GM12892 (cell line): ENCODE measurements around the gene NKAIN2.
"Not testable (repeated sequence)": the region's sequence is repeated elsewhere in the genome, so short reads cannot be mapped to it uniquely, and the experiment has no call there.

ENCODE experiments used
- DNase-seq: peaks from one replicate; pipeline ENCODE4 v3.0.0; 2011; ENCODE audit not compliant: insufficient read length
- FAIRE-seq: peaks from 2 replicates; lab custom pipeline; 2011; peaks lifted over from hg19 to GRCh38; lab: Jason Lieb, UNC
- POLR2A ChIP-seq: IDR thresholded peaks from 2 replicates; pipeline ENCODE4 v1.6.1; 2011; ENCODE audit warnings: low read depth, low read length, control low read depth
- POLR2AphosphoS5 ChIP-seq: IDR thresholded peaks from 2 replicates; pipeline ENCODE4 v1.6.1; 2011; ENCODE audit warnings: low read depth, low read length, control low read depth
- TAF1 ChIP-seq: IDR thresholded peaks from 2 replicates; pipeline ENCODE4 v1.6.1; 2011; ENCODE audit warnings: low read depth, mild to moderate bottlenecking, control low read depth, low read length, borderline replicate concordance

The NKAIN2 gene

GRCh38 chr6:124714728-124715127, 911.1 kb downstream of the NKAIN2 start:
- FAIRE-seq (no peak), DNase-seq (no peak)

DNA sequence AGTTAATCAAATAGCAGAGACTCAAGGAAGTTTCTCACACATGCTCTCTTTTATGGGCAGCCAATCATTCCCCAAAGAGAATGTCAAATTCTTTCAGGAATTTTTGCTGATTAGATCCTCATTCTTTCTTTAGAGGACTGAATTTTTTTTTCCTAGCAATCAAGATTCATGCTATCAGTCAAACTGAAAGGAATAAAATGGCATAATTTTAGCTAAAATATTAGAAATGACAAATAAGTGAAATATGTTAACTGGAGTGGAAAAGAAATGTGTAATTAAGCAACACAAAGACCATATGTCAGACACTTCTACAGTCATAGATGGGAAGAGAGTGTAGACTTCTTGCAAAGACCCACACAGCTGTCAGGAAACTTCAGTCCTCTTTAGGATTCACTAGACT, 916.2 kb downstream of the NKAIN2 start:
- FAIRE-seq = no peak
- TF ChIP-seq POLR2A (no peak), TAF1 (no peak), POLR2AphosphoS5 (no peak)
- no peak for DNase-seq

More at GRCh38 chr6:124714728-124715127, 911.1 kb downstream of the NKAIN2 start:
- TF ChIP-seq TAF1 = no peak

DNA sequence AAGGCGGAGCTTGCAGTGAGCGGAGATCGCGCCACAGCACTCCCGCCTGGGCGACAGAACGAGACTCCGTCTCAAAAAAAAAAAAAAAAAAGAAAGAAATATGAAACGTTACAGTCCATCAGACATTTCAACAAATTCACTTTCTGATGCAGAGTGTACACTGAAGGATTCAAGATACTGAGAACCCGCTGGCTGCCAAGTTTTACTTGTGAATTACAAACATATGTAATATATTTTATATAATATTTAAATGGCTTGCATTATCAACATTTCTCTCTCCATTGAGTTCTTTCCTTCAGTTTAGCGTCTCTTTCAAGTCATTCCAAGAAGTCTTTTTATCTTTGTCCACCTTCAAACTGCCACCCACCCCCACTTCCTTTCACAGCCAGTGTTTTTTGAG, 917.7 kb downstream of the NKAIN2 start:
- DNase-seq (no peak), FAIRE-seq (no peak)
- TF ChIP-seq POLR2AphosphoS5 (no peak), POLR2A (no peak), TAF1 (no peak)

DNA sequence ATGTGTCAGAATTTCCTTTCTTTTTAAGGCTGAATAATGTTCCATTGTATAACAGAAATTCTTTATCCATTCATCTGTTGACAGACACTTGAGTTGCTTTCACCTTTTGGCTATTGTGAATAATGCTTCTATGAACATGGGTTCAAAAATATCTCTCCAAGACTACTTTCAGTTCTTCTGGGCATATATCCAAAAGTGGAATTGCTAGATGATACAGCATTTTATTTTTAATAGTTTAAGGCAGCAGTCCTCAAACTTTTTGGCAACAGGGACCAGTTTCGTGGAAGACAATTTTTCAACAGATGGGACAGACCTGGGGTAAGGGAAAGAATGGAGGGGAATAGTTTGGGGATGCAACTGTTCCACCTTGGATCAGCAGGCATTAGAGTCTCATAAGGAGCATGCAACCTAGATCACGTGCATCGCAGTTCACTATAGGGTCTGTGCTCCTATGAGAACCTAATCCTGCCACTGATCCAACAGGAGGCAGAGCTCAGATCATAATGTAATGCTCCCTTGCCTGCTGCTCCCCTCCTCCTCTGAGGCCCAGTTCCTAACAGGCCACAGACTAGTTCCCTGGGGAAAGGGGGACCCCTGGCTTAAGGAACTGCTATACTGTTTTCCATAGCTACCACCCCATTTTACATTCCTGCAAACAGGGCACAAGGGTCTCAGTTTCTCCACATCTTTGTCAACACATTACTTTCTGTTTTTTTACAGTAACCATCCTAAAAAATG, 918.6 kb downstream of the NKAIN2 start:
- DNase-seq (no peak), FAIRE-seq (no peak)

DNA sequence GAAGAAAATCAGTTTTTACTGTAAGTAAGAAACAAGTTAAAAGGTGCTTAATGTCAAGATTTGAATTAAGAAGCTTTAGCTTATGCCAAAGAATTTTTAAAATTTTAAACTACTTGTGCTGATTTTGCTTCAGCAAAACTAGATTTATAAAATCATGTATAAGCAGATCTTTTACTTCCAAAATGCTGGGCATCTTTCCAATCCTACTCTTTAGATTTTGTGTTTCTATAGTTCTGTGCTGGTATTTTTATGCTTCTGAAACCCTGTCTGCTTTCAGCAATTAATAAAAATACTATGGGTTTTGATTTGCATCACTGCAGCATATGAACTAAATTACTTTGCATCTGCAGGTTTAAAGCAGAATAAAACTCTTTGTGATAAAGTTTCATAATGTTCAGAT, 920.0 kb downstream of the NKAIN2 start:
- no peak for TF ChIP-seq POLR2A
- no peak for TF ChIP-seq POLR2AphosphoS5
- TF ChIP-seq TAF1 = no peak
- FAIRE-seq (no peak), DNase-seq (no peak)

More for the DNA sequence above, 918.6 kb downstream of the NKAIN2 start:
- no peak for TF ChIP-seq TAF1

DNA sequence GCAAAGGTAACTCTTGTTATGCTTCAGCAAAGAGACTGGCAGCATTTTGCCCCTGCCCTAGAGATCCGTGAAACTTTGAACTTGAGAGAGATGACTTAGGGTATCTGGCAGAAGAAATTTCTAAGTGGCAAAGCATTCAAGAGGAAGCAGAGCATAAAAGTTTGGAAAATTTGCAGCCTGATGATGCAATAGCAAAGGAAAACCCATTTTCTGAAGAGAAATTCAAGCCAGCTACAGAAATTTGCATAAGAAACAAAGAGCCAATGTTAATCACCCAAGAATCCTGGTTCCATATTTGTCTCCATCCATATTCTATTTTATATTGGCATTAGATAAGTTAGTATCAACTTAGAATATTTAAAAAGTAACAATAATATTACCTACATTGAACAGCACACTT, 934.1 kb downstream of the NKAIN2 start:
- DNase-seq, FAIRE-seq: not testable (repeated sequence)

DNA sequence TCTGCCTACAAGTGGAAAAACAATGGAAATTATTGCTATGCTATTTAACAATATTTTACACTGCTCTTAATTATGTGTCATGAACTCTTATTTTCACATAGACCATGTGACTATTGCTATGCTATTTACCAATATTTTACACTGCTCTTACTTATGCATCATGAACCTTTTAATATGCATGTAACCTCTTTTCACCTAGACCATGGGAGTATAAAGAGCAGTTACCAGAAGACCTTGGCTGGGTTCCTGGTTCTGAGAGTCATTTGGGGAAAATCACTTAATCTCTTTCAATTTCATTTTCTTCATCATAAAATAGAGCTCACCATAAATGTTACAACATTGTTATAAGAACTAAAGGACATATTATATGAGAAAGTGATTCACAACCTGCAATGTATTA, 934.8 kb downstream of the NKAIN2 start:
- DNase-seq (no peak), FAIRE-seq (no peak)
- TF ChIP-seq POLR2AphosphoS5 (no peak), TAF1 (no peak), POLR2A (no peak)

DNA sequence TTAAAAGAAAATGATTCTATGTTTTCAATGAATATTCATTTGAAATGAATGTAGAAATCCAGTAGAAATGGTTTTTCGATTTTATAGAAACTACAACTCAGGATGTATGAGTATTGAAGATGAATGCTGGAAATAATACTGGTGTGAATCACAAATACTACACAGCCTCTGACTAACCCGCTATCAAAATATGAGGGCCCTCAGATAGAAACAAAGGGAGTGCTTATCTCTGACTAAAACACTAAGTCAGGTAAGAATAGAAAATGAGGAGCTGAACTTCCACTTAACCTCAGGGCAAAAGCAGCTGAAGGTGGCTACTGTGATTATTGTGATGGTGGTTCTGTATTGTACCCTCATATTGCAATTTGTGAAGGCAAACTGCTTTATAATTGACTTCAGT, 937.7 kb downstream of the NKAIN2 start:
- FAIRE-seq (no peak), DNase-seq (no peak)
- TF ChIP-seq TAF1 (no peak), POLR2AphosphoS5 (no peak), POLR2A (no peak)

GRCh38 chr6:124742971-124743370, 939.3 kb downstream of the NKAIN2 start:
- FAIRE-seq (no peak), DNase-seq (no peak)
- no peak for TF ChIP-seq POLR2A
- no peak for TF ChIP-seq POLR2AphosphoS5
- TF ChIP-seq TAF1 = no peak

- FAIRE-seq = no peak
- no peak for TF ChIP-seq TAF1
- TF ChIP-seq POLR2A = no peak
- TF ChIP-seq POLR2AphosphoS5 = no peak
Observed at GRCh38 chr6:124743420-124743819, 939.8 kb downstream of the NKAIN2 start.

DNA sequence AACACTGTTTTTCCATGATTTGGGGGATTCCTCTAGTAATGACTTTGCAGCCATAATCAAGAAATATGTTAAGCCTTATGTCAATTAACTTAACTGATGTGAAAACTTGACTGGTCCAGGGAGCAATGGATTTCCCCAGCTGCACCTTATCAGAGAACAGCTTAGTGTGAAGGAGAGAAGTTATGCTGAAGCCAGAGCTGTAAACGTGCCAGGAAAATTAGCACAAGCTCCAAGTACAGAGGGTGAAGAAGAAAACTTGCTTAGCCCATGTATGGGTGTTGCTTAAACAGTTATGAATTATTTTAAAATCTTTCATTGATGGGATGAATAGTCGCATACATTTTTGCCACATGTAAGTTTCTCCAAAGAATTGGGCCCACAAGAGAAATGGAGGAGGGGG, 943.7 kb downstream of the NKAIN2 start:
- FAIRE-seq (no peak), DNase-seq (no peak)
- TF ChIP-seq POLR2AphosphoS5 (no peak), TAF1 (no peak), POLR2A (no peak)

More at GRCh38 chr6:124743420-124743819, 939.8 kb downstream of the NKAIN2 start:
- DNase-seq = no peak

DNA sequence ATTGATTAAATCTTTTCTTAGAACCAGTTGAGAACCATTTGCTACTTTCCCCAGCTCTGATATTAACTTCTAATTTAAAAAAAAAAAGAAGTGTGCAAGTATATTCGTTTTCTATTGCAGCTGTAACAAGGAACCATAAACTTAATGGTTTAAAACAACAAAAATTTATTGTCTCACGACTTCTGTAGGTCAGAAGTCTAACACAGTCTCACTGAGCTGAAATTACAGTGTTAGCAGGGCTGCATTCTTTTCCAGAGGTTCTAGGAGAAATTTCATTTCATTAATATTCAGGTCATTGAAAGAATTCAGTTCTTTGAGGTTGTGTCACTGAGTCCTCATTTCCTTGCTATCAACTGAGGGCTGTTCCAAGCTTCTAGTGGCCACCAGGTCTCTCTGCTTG, 945.1 kb downstream of the NKAIN2 start:
- no peak for FAIRE-seq
- TF ChIP-seq POLR2AphosphoS5 (no peak), POLR2A (no peak), TAF1 (no peak)
- DNase-seq = no peak

DNA sequence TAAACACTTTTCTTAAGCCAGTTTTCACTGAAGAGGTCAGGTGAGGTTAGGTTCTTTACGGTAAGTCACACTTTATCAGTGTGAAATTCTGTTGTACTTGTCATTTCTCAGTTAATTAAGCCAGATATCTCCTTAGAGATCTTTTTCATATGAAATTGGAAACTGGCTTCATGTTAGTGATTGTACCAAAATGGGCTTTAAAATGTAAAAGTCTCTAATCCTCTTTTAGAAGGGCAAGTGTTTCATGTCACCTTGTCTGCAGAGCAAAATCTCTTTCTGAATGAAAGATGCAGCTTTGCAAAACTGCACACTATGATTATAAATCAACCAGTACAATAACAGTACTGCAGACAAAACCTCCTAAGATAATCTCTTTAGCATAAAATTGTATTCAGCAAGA, 949.3 kb downstream of the NKAIN2 start:
- FAIRE-seq (no peak), DNase-seq (no peak)
- no peak for TF ChIP-seq POLR2AphosphoS5
- TF ChIP-seq POLR2A = no peak
- TF ChIP-seq TAF1 = no peak

GRCh38 chr6:124753562-124754105, 950.0 kb downstream of the NKAIN2 start:
- FAIRE-seq (no peak), DNase-seq (no peak)
- TF ChIP-seq POLR2A (no peak), POLR2AphosphoS5 (no peak), TAF1 (no peak)
